Hair follicular keratinocyte (primary cell): Measurements from ENCODE around the gene GDF7. TPM values are rescaled to one million over a fixed set of nuclear protein-coding genes. Genes with fewer than 3 reads are reported as not detected.

ENCODE experiments used
- total RNA-seq: library from RNA; depleted of rRNA; stranded (reverse); fragments of >200 nt; gene quantifications from 2 replicates; pipeline ENCODE4 v1.2.3, GENCODE V29; 2015

Gene GDF7
- not detected in 2 replicates for total RNA-seq

DNA sequence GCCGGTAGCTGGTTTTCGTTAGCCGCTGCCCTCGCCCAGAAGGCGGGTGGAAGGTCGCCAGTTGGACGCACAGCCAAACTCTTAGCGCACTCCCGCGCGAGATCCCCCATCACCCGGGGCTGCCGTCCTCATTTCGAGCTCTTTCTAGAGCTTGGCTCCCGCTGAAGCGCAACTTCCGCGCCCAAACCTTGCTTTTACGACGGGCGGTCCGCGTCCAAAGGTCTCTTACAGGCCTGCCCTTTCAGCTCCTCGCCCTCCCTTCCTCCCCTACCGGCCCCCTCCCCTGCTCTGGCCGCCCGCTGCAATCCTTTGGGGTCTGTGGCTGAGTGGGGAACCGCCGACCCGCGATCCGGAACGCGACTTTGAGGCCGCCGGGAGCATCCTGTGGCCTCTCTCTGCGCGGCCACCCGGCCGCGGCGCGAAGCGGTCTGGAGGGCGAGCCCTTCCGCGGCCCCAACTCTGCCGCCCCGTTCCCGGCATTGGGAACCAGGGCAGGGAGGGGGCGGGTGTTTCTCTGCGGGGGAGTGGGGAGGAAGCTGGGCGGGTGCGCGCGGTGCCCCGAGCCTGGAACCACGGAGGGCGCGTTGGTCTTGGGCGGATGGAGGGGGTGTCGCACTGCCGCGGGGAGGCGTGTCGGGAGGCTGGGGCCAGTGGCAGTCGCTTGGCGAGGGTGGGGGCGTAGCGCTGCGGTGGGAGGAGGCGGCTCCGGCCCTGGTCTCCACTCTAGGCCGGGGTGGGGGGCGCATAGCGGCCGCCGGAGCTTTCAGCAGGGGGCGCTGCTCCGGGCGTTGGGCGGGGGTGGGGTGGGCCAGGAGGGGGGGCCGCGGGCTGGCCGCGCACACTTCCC is at the start of gene GDF7:
TSS of gene GDF7 (plus strand) at position 841 of the 847 bp plus-strand sequence. CDS start 96 bp downstream, outside the sequence.

DNA sequence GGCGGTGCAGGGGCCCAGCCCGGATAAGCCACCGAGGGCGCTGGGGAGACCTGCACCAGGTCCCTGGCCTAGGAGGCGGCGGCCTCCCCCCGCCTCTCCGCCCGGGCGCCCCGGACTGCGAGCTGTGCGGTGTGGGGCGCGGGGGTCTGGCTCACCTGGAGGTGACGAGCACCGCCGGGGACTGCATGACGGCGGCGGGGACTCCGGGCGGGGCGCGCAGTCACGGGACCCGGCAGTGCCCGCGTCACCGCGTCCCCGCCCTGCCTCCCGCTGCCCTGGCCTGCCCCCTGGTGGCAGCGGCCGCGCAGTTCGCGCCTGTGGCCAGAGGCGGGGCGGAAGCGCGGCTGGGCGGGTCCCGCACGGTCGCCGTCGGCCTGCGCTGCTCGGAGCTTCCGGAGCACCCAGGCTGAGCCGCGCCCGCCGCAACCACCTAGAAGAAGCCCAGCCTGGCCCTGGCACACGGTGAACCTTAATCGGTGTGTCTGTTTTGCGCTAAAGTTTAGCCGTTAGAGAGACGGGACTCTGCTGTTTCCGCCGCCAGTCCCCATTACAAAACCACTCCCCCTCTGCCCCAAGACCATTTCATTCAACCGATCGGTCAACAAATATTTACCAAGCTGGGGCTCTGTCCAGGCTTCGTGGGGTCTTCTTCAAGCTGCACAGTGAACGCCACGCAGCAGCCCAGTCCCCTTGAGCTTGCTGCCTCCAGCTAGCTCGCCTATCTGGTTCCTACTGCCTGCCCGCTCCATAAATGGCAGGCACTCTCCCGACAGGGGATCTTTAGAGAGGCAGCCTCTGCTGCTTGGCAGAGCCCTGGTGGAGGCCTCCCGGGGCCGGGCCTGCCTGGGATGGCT is 15.8 kb upstream of the GDF7 start, which contains the start of gene HS1BP3:
TSS of gene HS1BP3 (minus strand) at position 222 of the 854 bp plus-strand sequence. CDS start at position 187, 35 bp downstream.

Other genes with a start within 250 kb of the GDF7 start
- 109 and 133 TPM in 2 replicates for gene RHOB, start 220.1 kb upstream of the GDF7 start, total RNA-seq
- 27.4 and 27.8 TPM in 2 replicates for gene HS1BP3, start 16.0 kb upstream of the GDF7 start, total RNA-seq
- gene LDAH, start 156.0 kb downstream of the GDF7 start, total RNA-seq = 9.2 and 9.9 TPM in 2 replicates